ENCODE data around the gene ERFL.

DNA sequence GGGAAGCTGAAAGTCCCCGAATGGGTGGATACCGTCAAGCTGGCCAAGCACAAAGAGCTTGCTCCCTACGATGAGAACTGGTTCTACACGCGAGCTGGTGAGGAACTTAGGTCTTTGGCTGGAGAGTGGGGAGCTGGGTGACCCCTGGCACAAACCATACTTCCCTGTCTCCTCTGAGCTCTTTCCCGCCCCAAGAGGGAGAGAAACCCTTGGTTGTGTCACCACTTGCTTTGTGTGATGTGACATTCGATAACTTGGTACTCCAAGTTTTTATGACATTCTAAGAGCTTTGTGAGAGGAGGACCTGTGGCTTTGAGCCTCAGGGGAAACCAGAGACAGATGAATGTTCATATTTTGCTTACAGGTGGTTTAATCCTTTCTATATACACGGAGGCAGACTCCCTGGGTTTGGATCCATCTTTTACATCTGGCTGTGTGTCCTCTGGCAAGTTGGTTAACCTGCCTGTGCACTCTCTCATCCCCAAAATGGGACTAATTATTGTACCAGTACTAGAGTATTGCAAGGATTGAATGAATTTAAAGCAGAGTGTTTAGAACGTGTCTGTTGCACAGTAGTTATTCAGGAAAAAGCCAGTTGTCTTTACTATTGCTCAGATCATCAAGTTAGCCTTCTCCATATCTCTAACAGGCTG lies 67.0 kb downstream of the ERFL start:
- no peak for TF ChIP-seq CTCF (IDR thresholded peaks at IDR 0.05; ENCODE audit: insufficient read depth, low read length)
- no peak for TF ChIP-seq REST (IDR thresholded peaks at IDR 0.05; ENCODE audit: insufficient replicate concordance, low read depth)
